IMR-90 (cell line): ENCODE measurements around the gene PTPN23.

Experiments used
- CTCF ChIP-seq: conservative IDR thresholded peaks from 2 replicates; pipeline ENCODE4 v1.5.1; 2012; ENCODE audit warnings: mild to moderate bottlenecking, low read depth, low read length, improper control_type of control experiment
- ELK1 ChIP-seq: fragments of 150-350 bp; IDR thresholded peaks from 2 replicates; pipeline ENCODE4 v1.6.1; 2016; ENCODE audit warnings: low read depth, mild to moderate bottlenecking, low read length, moderate library complexity, borderline replicate concordance
- MXI1 ChIP-seq: IDR thresholded peaks from 2 replicates; pipeline ENCODE4 v1.6.1; 2012; ENCODE audit warnings: low read depth, mild to moderate bottlenecking, low read length, moderate library complexity, borderline replicate concordance
- POLR2A ChIP-seq: IDR thresholded peaks from 2 replicates; pipeline ENCODE4 v1.6.1; 2012; ENCODE audit warnings: mild to moderate bottlenecking, low read depth, low read length

GRCh38 chr3:47443611-47443995 lies 62.8 kb downstream of the PTPN23 start:
- TF ChIP-seq CTCF (no peak), ELK1 (no peak), POLR2A (no peak), MXI1 (no peak)
